HFF-Myc (cell line): ENCODE data around the gene DNAJC5G.

Experiments used
- DNase-seq: peaks from one replicate; pipeline ENCODE4 v3.0.0-alpha.2; 2011; ENCODE audit warnings: low read depth; ENCODE audit errors: extremely low read depth
- H3K4me3 ChIP-seq: replicated peaks from 2 replicates; pipeline ENCODE4 v1.5.1; 2011; ENCODE audit warnings: low read depth, mild to moderate bottlenecking, control low read depth, low read length
- TF ChIP-seq, protein P1 (sequence below): IDR thresholded peaks from 2 replicates; pipeline ENCODE4 v1.5.1; 2012; ENCODE audit warnings: mild to moderate bottlenecking, low read depth, low read length, control low read depth; ENCODE audit errors: missing control alignments

DNAJC5G gene, protein sequence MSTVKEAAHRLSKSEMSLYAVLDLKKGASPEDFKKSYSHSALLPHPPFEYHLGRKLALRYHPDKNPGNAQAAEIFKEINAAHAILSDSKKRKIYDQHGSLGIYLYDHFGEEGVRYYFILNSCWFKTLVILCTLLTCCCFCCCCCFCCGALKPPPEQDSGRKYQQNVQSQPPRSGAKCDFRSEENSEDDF

DNA sequence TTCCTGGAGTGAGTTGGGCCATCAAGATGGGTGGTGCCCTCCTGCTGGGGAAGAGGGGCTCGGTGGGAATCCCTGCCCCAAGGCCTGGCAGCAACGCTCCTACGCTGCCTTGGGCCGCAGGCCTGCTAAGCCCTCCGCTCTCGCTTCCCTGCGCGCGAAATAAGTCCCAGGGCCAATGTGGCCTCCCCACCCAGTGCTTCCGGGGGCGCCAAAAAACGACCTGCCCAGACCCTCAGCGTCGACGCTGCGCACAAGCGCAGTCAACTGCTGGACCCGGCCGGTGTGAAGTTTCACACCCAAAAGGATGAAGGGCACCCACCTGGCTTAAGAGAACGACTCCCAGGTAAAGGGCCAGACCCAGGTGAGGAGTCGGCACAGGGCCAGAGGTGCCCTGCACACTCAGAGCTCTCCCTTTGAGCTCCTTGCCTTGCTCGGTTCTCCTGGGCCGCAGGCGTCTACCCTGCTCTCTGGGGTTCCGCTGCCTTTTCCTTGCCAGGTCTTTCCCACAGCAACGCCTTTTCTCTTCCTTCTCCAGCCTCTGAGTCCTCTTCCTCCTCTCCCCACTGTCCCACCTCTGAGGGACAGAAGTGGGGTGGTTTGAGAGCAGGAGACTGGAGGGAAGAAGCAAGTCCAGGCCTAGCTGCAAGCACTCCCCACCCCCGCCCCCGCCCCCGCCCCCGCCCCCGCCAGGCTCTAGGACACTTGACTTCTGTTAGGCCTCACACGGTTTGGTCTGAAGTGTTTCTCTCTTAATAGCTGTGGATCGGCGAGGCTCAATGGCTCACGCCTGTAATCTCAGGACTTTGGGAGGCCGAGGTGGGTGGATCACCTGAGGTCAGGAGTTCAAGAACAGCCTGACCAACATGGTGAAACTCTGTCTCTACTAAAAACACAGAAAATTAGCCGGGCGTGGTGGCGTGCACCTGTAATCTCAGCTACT, at the start of gene DNAJC5G:
TSS of gene DNAJC5G (plus strand) at position 223 of the 940 bp plus-strand sequence. CDS start 1,296 bp downstream, outside the sequence.
- no peak within 1 kb of the TSS for H3K4me3 ChIP-seq
- TF ChIP-seq, protein P1, sequence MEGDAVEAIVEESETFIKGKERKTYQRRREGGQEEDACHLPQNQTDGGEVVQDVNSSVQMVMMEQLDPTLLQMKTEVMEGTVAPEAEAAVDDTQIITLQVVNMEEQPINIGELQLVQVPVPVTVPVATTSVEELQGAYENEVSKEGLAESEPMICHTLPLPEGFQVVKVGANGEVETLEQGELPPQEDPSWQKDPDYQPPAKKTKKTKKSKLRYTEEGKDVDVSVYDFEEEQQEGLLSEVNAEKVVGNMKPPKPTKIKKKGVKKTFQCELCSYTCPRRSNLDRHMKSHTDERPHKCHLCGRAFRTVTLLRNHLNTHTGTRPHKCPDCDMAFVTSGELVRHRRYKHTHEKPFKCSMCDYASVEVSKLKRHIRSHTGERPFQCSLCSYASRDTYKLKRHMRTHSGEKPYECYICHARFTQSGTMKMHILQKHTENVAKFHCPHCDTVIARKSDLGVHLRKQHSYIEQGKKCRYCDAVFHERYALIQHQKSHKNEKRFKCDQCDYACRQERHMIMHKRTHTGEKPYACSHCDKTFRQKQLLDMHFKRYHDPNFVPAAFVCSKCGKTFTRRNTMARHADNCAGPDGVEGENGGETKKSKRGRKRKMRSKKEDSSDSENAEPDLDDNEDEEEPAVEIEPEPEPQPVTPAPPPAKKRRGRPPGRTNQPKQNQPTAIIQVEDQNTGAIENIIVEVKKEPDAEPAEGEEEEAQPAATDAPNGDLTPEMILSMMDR, result no peak
- DNase-seq, result no peak

DNA sequence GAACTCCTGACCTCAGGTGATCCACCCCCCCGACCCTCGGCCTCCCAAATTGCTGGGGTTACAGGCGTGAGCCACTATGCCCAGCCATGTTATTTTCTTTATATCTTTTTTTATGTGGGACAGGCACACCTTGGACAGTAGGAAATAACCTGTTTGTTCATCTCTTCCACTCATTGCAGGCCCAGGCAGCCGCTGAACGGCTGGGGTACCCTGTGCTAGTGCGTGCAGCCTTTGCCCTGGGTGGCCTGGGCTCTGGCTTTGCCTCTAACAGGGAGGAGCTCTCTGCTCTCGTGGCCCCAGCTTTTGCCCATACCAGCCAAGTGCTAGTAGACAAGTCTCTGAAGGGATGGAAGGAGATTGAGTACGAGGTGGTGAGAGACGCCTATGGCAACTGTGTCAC, 49.7 kb upstream of the DNAJC5G start:
- TF ChIP-seq, protein P1, result no peak
- DNase-seq, result no peak
- no peak overlapping the region for H3K4me3 ChIP-seq

DNA sequence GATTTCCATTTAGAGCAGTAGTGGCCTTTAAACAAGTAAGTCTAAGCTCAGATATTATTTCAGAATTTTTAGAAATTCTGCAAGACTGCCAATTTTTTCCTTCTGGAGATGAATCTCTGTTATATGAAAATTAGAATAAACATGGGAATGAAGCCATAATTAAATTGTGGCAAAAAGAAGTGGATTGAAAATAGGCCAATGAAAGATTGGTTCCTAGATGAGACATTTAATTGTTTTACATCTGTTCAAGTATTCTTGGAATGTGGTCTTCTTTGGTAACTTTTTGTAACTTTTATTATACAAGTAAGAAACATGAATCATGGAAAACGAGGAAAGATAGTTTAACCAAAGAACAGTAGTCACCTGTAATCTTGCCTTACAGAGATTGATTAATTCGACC, 47.7 kb upstream of the DNAJC5G start:
- TF ChIP-seq, protein P1, result no peak
- no peak overlapping the region for H3K4me3 ChIP-seq
- DNase-seq, result no peak

DNA sequence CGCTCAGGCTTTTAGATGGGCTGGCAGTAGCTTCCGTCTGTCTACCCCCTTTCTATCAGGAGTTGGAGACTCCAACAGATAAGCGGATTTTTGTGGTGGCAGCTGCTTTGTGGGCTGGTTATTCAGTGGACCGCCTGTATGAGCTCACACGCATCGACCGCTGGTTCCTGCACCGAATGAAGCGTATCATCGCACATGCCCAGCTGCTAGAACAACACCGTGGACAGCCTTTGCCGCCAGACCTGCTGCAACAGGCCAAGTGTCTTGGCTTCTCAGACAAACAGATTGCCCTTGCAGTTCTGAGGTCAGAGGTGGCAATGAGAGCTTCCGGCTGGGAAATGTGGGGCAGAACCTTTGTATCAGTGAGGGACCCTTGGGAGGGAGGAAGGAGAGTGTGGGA, 43.3 kb upstream of the DNAJC5G start:
- TF ChIP-seq, protein P1, result no peak
- DNase-seq, result no peak
- no peak overlapping the region for H3K4me3 ChIP-seq

DNA sequence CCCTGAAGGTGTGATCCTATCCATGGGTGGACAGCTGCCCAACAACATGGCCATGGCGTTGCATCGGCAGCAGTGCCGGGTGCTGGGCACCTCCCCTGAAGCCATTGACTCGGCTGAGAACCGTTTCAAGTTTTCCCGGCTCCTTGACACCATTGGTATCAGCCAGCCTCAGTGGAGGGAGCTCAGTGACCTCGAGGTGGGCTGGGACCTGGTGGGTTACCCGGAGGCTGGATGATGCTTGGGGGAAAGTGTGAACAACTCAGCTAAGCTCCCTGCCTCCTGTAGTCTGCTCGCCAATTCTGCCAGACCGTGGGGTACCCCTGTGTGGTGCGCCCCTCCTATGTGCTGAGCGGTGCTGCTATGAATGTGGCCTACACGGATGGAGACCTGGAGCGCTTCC, 41.9 kb upstream of the DNAJC5G start:
- TF ChIP-seq, protein P1, result no peak
- H3K4me3 ChIP-seq, result no peak overlapping the region
- DNase-seq, result no peak

DNA sequence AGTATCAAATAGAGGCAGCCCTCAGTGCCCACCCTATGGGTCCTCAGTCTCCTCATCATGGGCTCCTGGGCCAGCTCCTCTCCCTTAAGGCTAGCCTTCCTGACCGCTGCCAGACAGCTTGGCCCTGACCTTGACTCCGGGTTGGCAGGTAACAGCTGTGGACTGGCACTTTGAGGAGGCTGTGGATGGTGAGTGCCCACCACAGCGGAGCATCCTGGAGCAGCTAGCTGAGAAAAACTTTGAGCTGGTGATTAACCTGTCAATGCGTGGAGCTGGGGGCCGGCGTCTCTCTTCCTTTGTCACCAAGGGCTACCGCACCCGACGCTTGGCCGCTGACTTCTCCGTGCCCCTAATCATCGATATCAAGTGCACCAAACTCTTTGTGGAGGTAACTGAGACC, 39.1 kb upstream of the DNAJC5G start:
- DNase-seq, result no peak
- H3K4me3 ChIP-seq, result no peak overlapping the region

More for the DNA sequence above, 39.1 kb upstream of the DNAJC5G start:
- TF ChIP-seq, protein P1, result no peak
